ENCODE results near the gene SORL1. TPM values are rescaled to one million over a fixed set of nuclear protein-coding genes. Genes with fewer than 3 reads are reported as not detected.
A peak's percentile ranks its signal among the peaks of the same experiment; 100 is the strongest.

Gene SORL1
- total RNA-seq, 1 donor from 2014 or later = 10.5 TPM

- Histone ChIP-seq H3K4me1 (no peaks in the 10 kb centered on the region), H3K4me3 (no peak overlapping the region), H3K27ac (no peak overlapping the region), H3K36me3 (no peaks in the 10 kb centered on the region), H3K27me3 (no peaks in the 10 kb centered on the region), H3K9me3 (no peaks in the 10 kb centered on the region)
- intact Hi-C loops (cut with DNase I) = no loop called here
- no peak for DNase-seq (ENCODE audit: low spot score in 2 of 2)
- TF ChIP-seq CTCF (IDR thresholded peaks at IDR 0.05) = no peak
These were observed 29.4 kb upstream of the SORL1 start for GRCh38 chr11:121422675-121423074.

GRCh38 chr11:121425828-121426227, 26.3 kb upstream of the SORL1 start:
- intact Hi-C loops (cut with DNase I) = loop anchor here (5.0 kb wide), 1 partner anchor 106 kb away; no protein-coding TSS in a partner anchor
- H3K27me3 ChIP-seq = no peaks in the 10 kb centered on the region
- no peak overlapping the region for H3K4me3 ChIP-seq
- H3K4me1 ChIP-seq = no peaks in the 10 kb centered on the region
- no peaks in the 10 kb centered on the region for H3K9me3 ChIP-seq
- no peak for TF ChIP-seq CTCF (IDR thresholded peaks at IDR 0.05)
- no peak overlapping the region for H3K27ac ChIP-seq
- no peak for DNase-seq (ENCODE audit: low spot score in 2 of 2)
- no peaks in the 10 kb centered on the region for H3K36me3 ChIP-seq

GRCh38 chr11:121426476-121427399, 25.4 kb upstream of the SORL1 start:
- no peaks in the 10 kb centered on the region for H3K9me3 ChIP-seq
- H3K4me3 ChIP-seq = peak overlapping the region; percentile 27 to 55
- H3K36me3 ChIP-seq = no peaks in the 10 kb centered on the region
- no peak for DNase-seq (ENCODE audit: low spot score in 2 of 2)
- no peaks in the 10 kb centered on the region for H3K27me3 ChIP-seq
- H3K27ac ChIP-seq = no peak overlapping the region
- intact Hi-C loops (cut with DNase I) = loop anchor here (5.0 kb wide), 1 partner anchor 106 kb away; no protein-coding TSS in a partner anchor
- peak in 2 of 3 experiments; percentile 9 to 26 for TF ChIP-seq CTCF (IDR thresholded peaks at IDR 0.05)
- no peaks in the 10 kb centered on the region for H3K4me1 ChIP-seq

- no peak for TF ChIP-seq CTCF (IDR thresholded peaks at IDR 0.05)
- Histone ChIP-seq H3K36me3 (no peaks in the 10 kb centered on the region), H3K27ac (no peak overlapping the region), H3K9me3 (no peaks in the 10 kb centered on the region), H3K4me1 (no peaks in the 10 kb centered on the region), H3K27me3 (no peaks in the 10 kb centered on the region), H3K4me3 (peak overlapping the region; percentile 27 to 55)
- DNase-seq (ENCODE audit: low spot score in 2 of 2) = no peak
- intact Hi-C loops (cut with DNase I) = loop anchor here (5.0 kb wide), 1 partner anchor 105 kb away; no protein-coding TSS in a partner anchor
These were observed 24.7 kb upstream of the SORL1 start for GRCh38 chr11:121427400-121427744.

- Histone ChIP-seq H3K9me3 (no peaks in the 10 kb centered on the region), H3K27me3 (no peaks in the 10 kb centered on the region), H3K36me3 (no peaks in the 10 kb centered on the region), H3K4me1 (no peaks in the 10 kb centered on the region), H3K4me3 (no peak overlapping the region), H3K27ac (no peak overlapping the region)
- intact Hi-C loops (cut with DNase I) = loop anchor here (5.0 kb wide), 1 partner anchor 103 kb away; no protein-coding TSS in a partner anchor
- no peak for TF ChIP-seq CTCF (IDR thresholded peaks at IDR 0.05)
- DNase-seq (ENCODE audit: low spot score in 2 of 2) = no peak
These were observed 22.6 kb upstream of the SORL1 start for GRCh38 chr11:121429556-121429955.

Data from ascending aorta (tissue), 2 donors.